Activated T-cell treated with anti-CD3 and anti-CD28 coated beads for 24 hours (primary cell): ENCODE results near the gene TM7SF2.
"Not testable (repeated sequence)": the region's sequence is repeated elsewhere in the genome, so short reads cannot be mapped to it uniquely, and the experiment has no call there.

Experiments used
- DNase-seq: peaks from one replicate; pipeline ENCODE4 v3.0.0-alpha.2; 2020; ENCODE audit warnings: low read depth

Gene TM7SF2

DNA sequence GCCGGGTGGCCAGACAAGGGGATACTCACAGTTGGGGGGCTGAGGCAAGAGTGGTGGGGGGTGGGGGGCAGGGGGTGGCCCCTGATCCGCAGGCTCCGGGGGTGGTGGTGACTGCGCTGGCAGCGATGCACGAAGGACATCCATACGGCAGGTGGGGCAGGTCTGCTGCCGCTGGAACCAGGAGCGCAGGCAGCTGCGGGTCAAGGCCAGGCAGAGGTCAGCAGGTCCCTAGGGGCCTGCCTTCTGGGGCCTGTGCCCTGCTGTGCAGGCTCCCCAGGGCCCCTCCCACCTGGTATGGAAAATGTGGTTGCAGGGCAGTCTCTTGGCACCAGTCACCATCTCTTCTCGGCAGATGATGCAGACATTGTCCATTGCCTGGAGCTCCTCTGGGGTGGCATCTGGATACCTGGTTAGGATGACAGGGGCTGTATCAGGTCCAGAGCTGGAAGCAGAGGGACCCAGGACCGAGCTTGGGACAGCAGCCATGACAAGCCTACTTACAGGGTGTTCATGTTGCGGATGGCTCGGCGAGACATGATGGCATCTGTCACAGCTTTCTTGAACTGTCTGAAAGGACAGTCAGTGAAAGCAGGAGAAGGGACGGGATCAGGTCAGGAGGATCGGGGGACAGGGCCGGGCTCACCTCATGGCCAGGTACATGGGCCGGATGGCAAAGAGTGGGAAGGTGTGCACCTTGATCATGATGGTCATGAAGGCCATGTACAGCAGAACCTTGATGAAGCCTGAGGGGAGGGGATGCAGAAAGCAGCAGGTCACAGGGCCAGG, 19.2 kb downstream of the TM7SF2 start:
- DNase-seq, result no peak

DNA sequence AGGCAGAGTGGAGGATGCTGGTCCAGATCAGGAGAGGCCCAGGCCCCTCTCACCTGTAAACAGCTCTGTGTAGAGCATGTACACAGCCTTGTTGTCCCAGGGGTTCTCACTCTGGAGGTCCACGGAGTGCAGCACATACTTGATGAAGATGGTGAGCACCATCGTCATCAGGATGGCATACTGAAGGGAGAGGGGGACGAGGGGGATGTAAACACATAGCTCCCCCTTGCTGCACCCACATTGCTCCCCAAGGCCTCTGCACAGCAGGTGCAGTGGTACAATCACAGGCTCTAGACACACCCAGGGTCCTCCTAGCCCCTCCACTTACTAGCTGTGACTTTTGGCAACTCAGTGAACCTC, 19.7 kb downstream of the TM7SF2 start:
- no peak for DNase-seq

DNA sequence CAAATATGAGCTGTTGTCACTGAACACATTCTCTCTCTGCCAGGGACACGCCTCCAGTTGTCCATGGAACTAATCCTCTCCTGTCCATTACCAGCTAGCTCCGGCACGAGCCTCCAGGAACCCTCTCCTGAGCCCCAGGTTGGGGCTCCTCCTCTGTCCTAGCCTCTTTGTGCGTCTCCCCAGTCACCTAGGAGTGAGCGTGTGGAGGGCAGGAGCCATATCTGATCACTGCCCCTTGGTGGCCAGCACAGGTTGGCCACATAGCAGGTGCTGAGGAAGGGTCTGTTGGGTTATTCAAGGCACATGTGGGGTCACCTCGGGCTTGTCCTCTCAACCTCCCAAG, 20.2 kb downstream of the TM7SF2 start:
- no peak for DNase-seq

DNA sequence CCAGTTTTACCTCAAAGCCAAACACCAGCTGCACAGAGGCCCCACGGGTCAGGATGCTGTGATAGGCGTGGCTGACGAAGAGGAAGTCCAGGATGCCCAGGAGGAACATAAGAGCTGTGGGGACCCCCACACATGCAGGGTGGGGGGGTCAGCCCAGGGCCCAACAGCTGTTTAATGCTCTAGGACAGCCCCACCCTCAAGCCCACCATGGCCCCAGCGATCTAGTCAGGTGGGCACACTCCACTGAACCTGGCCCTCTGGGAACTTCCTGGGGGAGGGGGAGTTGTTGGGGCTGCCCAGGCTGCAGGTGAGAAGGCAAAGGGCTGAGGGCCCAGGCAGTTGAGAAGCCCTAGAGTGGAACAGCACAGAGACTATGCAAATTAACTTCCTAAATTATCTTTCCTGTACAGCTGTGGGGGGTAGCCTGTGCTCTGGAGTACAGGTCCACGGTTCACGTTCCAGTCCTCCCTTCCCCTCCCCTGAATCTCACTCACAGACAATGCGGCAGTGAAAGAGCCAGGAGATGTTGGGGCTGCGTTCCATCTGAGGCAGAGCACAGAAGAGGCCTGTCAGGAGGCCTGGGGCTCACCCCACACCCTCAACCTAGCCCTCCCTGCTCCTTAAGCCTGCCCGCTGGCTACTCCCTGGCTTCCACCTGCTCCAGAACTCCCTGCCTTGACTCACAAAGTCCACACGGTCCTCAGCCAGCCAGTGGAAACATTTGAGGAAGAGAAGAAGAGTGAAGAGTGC, 20.7 kb downstream of the TM7SF2 start:
- no peak for DNase-seq

DNA sequence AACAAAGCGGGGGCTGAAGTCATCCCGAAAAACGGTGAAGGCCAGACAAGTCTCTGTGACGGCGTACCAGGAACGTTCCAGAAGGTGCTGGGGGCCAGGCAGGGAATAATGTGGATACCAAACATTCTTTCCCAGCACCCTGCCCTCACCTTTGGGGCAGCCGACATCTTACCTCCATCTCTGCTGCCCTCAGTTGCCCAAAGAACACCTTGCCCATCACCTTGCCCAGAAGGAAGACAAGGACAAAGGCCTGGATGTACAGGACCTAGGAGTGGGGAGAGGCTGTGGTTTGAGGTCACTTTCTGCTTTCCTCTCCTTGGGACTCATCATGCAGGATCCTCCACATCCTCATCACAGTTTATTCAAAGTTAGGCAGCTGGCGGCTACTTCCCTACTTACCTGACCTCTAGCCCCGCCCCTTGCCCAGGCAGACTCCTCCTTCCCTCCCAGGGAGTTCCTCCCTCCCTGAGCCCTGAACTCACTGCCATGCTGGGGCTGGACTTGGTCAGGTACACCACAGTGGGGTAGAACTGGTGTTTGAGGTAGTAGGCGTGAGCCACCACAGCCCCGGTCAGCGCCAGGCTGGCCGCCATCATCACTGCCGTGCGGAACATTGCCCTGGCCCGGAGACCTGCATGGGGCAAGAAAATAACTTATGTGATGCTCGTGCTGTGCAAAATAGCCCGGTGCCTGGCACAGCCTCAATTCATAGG, 21.5 kb downstream of the TM7SF2 start:
- no peak for DNase-seq

DNA sequence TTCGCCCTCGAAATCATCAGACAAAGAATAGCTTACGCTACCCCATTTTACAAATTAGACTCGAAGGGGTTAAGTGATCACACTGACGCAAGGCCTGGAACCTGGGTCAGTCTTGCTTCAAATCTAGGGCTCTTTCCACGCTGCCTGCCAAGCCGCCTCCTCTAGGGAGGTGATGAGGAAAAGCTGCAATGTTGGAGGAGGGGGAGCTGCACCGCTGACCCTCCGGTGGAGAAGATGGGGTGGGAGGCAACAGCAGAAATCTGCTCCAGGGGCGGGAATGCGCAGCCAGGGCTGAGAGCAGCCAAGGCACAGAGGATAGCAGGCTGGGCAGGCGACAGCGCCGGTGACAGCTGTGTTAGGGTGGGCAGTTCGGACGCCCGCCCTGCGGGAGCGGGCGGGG, 22.1 kb downstream of the TM7SF2 start:
- DNase-seq, result no peak

DNA sequence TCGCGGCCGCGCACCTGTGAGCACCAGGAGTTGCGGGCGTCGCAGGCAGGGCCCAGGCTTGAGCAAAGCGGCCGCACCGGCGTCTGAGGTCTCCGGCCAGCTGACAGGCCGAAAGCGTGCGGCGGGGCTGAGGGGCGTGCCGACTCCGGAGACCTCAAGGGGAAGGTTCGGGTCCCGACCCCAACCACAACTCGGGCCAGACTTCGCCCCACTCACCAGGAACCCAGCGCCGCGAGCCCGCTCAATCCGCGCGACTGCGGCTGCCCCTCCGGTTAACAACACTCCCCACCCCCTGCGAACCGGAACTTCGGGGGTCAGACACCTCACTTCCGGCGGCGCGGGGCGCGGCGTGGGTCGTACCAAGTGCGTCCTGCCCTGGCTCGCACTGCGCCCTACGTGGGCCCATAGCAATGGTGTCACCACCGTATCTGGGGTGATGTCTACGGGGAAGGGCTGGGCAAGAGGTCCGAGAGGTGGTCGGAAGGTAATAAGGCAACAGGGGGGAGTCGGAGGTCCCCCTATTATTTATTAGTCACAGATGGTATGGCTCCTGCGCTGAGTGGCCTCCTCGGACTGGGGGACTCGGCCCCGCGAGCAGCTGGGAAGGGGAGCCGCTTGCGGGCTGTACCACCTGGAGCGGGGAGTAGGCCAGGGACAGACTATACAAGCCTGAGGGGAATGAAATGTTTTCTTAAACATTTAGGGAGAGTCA, 22.7 kb downstream of the TM7SF2 start, which contains the start of gene SYVN1:
Gene SYVN1 (minus strand): TSS at position 280 of the 712 bp plus-strand sequence. CDS start 918 bp downstream, outside the sequence.
- peak; percentile 89 for DNase-seq

DNA sequence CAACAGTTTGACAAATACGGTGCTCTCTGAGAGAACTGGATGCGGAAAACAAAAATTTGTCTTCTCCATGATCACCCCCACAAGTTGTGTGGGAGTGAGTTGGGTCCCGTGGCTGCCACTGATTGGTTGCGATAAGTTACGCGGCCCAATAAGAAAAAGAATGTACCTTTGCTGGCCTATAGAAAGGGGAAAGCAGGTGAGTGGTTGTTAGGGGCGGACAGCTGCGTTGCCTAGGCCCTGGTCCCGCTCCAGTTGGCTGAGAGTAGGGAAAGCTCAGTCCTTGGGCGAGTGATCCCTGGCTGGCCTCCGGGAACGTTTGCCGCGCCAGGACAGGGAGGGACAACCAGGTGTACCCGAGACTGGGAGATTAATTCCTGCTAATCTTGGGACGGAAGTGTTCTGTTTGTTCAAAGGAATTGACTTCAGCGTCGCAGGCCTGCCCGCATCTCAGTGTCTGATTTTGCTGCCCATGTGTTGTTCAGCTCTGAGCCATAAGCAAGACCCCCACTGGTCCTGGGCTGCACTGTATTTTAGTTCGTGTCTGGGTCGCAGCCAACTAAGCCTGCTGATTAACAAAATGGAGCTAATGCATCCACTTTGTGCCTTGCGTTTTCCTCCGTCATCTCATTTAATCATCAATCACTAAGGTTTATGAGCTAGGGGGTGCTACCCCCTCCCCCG, 23.4 kb downstream of the TM7SF2 start:
- DNase-seq, result peak; percentile 79

DNA sequence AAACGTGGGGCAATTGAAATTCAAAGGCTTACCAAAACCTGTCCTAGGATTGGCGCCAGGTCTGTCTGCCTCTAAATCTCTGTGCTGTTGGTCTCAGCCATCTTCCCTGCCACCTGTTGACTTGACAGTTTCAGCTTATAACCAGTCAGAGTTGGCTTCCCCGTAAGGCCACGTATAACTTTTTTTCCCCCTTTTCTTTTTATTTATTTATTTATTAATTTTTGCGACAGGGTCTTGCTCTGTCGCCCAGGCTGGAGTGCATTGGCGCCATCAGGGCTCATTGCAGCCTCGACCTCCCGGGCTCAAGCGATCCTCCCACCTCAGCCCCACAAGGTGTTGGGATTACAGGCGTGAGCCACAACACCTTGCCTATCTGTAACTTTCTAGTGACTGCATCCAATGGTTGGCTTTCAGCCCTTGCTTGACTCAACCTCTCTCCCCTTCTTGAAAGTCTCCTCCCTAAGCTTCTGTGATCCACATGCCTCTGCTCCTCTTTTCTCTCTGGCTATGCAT, 24.0 kb downstream of the TM7SF2 start:
- DNase-seq, result no peak

DNA sequence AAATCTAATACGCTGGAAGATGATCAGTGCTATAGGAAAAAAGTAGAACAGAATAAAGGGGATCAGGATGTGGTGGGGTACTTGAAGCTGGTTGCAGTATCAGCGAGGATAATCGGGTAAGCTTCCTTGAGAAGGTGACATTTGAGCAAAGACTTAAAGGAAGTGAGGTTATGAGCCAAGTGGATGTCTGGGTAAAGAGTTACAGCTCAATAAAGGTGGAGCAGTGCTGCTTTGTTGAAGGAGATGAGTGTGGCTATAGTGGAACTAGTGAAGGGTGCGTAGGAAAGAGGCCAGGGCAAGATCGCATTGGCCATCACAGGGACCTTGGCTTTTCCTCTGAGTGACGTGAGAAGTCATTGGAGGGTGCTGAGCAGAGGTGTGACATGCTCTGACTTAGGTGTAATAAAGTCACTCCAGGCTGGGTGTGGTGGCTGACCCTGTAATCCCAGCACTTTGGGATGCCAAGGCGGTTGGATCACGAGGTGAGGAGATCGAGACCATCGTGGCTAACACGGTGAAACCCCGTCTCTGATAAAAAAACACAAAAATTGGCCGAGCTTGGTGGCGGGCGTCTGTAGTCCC, 24.9 kb downstream of the TM7SF2 start:
- DNase-seq, result no peak

DNA sequence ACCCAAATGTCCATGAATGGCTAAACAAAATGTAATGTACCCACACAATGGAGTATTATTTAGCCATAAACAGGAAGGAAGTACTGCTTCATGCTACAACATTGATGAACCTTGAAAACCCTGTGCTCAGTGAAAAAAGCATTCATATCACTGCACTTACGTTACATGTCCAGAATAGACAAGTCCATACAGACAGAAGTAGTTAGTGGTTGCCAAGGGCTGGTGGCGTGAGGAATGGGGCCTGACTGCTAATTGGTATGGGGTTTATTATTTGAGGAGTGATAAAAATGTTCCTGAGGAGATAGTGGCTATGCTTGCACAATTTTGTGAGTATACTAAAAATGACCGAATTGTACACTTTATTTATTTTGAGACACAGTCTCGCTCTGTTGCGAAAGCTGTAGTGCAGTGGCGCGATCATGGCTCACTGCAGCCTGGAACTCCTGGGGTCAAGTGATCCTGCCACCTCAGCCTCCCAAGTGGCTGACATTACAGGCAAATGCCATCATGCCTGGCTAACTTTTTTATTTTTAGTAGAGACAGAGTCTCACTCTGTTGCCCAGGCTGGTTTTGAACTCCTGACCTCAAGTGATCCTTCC, 30.3 kb downstream of the TM7SF2 start:
- DNase-seq, result no peak

DNA sequence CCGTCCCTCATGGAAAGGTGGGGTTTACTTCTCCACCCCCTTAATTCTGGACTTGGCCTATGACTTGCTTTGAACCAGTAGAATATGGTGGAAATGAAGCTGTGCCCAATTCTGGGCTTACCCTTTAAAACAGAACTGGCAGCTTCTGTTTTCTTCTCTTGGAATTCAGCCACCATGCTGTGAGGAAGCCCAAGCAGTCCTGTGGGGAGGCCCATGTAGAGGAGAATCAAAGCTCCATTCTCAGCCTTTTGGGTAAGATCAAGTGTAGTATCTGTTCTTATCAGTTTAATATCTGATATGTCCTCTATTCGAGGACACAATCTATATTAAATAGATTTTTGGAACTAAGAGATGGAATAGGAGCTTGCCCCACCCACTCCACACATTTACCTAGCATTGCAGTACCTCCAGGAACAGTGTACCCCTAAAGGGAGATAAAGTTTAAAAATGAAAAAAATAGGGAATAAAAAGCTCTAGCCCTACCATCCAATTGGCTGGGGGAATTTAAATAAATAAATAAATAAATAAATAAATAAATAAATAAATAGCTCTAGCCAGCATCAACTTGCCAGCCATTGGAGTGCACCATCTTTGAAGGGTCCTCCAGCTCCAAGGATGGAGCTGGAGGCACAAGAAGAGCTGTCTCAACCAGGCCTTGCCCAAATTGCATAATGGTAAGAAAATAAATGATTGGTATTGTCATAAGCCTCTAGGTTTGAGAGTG, 35.8 kb downstream of the TM7SF2 start:
- no peak for DNase-seq

DNA sequence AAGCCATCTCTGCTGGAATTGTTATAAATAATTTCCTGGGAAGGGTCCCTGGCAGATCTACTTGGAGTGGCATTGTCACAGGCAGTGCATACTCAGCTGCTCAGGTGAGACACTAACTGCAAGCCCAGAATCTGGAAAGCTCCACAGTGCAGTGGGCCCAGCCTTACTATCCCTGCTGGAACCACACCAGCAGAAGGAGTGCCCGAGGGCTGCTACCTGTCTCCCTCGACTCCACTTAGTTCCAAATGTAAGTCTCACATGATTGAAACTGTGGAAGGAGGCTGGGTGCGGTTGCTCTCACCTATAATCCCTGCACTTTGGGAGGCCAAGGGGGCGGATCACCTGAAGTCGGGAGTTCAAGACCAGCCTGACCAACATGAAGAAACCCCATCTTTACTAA, 37.0 kb downstream of the TM7SF2 start:
- DNase-seq, result no peak

DNA sequence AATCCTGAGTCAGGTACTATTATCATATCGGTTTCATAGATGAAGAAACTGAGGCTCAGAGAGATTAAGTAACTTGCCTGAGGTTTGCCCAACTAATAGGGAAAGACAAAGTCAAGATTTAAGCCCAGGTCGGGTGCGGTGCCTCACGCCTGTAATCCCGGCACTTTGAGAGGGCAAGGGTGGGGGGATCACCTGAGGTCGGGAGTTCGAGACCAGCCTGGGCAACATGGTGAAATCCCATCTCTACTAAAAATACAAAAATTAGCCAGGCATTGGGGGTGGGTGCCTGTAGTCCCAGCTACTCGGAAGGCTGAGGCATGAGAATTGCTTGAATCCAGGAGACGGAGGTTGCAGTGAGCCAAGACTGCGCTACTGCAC, 38.4 kb downstream of the TM7SF2 start:
- DNase-seq, result not testable (repeated sequence)

DNA sequence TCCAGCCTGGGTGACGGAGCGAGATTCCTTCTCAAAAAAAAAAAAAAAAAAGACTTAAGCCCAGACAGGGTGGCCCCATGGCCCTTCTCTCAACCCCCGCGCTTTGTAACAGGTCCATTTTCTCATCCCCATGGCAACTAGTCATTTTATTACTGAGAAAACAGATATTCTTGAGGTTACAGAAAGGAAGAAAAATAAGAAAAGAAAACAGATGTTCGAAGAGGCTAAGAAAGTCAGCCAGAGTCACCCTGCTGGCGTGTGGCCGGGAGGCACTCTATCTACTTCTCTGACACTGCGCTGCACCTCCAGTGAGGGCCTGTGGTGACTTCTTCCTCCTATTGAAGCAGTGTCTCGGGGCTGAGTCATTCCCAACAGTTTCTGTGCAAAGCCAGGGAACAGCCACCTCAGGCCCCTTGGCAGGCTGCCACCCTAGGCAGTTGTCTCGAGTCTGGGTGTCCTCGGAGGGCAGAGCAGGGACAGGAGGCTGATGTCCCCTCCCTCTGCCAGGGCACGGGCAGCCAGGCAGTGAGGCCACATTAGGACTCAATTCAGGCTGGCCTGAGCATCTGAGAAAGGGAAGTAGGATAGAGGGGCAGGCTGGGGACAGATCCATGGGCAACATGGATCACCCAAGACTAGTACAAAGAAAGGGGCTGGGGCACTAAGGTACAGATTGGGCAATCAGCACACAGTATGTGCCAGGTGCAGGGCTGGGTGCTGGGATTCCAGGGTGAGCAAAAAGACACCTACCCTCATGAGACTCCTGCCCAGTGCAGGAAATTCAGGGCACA, 39.0 kb downstream of the TM7SF2 start:
- DNase-seq, result no peak

DNA sequence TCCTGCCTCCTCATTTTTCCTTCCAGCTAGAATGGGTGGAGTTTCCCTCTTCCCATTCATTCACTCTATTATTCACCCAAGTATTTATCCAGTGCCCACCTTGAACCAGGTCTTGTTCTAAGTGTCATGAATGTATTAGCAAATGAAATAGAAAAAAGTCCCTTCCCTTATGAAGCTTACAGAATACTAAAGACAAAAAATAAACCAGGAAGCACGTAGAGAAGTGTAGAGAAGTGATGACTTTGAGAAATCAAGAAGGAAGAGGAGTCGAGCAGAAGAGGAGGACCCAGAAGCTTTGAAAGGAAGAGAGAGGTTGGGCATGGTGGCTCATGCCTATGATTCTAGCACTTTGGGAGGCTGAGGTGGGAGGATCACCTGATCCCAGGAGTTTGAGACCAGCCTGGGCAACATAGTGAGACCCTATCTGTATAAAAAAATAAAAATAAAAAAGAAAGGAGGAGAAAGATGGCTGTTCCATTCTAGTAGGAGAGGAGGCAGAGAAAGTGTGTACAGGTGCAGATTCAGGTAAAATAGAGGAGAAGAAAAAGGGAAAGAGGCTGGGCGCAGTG, 39.7 kb downstream of the TM7SF2 start:
- no peak for DNase-seq

DNA sequence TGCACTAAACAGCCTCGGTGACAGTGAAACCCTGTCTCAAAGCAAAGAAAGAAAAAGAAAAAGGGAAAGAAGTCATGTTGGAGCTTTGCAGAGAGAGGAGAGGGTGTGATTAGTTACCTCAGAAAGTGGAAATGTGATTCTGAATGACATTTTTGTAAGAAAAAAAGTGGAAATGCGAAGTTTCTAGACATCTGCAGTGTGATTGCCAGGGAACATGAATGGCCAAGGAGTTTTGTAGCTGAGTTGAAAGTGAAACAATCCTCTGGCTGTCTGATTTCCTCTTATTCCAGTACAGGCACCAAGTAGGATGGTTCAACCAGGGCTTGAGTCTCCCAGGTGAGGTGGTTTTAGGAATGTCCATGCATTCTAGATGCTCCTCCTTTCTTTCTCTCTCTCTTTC, 40.5 kb downstream of the TM7SF2 start:
- DNase-seq, result no peak

DNA sequence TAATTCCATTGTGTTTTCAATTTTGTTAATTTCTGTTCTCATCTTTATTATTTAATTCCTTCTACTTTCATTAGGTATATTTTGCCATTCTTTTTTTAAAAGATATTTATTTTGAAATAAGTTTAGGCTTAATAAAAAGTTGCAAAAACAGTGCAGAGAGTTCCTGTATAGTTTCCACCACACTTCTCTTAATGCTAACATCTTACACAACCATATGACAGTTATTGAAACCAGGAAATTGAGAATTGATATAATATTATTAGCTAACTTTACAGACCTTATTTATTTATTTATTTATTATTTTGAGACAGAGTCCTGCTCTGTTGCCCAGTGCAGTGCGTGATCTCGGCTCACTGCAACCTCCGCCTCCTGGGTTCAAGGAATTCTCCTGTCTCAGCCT, 44.6 kb downstream of the TM7SF2 start:
- no peak for DNase-seq

DNA sequence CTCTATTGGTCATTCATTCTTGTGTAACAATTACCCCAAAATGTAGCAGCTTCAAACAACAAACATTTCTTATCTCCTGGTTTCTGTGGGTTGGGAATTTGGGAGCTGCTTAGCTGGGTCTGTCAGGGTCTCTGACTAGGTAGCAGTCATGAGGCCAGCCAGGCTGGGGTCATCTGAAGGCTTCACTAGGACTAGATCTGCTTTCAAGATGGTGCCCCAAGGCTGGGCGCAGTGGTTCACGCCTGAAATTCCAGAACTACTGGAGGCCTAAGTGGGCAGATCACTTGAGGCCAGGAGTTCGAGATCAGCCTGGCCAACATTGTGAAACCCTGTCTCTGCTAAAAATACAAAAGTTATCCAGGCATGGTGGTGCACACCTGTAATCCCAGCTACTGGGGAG, 45.3 kb downstream of the TM7SF2 start:
- DNase-seq, result no peak
